HG03442 (cell line): ENCODE measurements around the gene EEPD1.
A peak's percentile ranks its signal among the peaks of the same experiment; 100 is the strongest.

Source experiments
- ATAC-seq: cut with Tn5 transposase; IDR thresholded peaks from one replicate; pipeline ENCODE4 v1.9.1; 2021; ENCODE audit warnings: mild to moderate bottlenecking, moderate library complexity; ENCODE audit not compliant: unreplicated experiment

Gene EEPD1

DNA sequence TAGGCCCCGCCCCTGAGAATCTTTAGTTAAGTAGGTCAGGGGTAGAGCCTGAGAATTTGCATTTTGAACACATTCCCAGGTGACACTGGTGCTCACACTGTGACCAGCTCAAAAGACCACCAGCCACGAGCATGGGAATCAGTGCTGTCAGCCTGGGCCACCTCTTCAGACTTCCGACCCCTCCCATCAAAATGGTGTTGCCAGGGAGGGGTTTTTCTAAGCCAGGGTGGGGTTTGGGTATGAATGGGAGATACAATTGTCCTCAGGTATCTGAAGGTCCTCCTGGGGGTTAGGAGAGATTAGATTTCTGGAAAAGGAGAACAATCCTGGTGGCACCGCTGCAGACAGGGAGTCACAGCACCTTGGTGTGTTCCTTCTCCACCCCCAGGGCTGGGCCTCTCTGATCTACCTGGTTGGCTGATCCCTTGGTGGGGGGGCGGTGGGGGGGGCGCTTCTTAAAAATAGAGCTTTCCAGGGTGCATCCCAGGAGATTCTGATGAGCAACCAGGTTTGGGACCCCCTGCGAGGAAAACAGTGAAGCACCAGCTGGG lies 125.1 kb downstream of the EEPD1 start:
- no peak for ATAC-seq

DNA sequence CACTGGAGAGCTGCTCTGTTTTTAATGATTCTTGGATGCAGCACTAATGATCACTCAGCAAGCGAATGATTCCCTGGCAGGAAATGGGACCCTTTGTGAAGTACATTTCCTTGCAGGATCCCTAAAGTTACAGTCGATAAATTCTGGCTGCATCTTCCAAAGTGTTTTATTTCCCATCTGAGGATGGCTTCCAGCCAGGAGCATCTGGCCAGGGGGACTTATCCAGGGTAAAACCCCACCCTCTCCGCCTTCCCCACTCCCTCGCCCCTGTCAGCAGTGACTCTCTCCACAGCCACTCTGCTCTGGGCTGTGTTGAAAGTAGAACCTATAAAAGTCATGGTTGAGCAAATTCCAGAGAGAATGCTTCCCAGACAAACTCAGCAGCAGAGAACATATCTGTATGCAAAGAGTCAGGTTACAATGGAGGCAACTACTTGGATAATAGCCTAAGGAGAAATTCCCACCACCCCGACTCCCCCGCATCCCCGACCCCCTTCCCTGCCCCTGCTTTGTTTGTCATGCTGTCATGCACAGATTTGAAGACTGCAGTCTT lies 125.6 kb downstream of the EEPD1 start:
- ATAC-seq, result no peak

DNA sequence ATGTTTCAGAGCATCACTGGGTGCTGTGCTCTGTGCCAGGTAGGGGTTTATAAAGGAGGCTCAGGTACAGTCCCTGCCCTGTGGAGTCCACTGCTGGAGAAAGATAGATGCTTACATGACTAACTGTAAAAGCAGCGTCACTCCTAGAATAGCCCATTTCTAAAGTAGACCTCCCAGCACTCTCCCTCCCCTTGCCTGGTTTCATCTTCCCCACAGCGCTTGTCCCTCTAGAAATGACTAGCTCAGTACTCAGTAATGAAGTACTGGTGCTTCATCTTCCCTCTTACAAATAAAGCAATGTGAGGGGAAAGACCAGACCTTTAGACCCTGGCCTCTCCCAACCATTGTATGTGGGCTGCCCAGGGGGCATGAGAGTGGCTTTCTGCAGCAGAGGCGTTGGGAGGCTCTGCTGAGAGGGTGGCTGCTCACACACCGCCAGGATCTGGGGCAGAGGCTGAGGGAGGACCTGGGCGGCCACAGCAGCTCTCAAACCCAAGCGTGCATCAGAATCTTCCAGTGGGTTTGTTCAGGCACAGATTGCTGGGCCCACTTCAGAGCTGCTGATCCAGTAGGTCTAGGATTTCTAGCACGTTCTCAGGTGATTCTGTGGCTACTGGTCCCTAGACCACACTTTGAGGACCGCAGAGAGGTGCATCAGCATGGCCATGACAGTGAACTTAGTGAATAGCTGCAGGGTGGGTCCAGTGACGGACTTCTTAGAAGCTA lies 126.3 kb downstream of the EEPD1 start:
- ATAC-seq, result peak; percentile 82

DNA sequence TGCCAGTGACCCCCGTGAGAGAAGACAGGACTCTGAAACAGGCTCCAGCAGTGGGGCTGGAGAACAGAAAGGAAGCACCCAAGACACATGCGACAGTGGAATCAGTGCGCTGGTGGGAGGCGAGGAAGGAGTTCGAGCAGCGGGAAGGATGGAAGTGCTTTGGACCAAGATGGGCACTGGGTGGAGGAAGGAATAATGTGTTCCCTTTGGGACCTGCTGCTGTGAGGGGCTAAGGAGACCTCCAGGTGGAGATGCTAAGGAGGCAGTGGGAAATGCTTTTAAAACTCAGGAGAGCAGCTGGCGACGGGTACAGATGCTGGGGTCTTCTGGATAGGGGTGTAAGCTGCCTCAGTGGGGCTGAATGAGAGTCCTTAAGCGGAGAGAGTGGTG lies 126.9 kb downstream of the EEPD1 start:
- ATAC-seq, result no peak

DNA sequence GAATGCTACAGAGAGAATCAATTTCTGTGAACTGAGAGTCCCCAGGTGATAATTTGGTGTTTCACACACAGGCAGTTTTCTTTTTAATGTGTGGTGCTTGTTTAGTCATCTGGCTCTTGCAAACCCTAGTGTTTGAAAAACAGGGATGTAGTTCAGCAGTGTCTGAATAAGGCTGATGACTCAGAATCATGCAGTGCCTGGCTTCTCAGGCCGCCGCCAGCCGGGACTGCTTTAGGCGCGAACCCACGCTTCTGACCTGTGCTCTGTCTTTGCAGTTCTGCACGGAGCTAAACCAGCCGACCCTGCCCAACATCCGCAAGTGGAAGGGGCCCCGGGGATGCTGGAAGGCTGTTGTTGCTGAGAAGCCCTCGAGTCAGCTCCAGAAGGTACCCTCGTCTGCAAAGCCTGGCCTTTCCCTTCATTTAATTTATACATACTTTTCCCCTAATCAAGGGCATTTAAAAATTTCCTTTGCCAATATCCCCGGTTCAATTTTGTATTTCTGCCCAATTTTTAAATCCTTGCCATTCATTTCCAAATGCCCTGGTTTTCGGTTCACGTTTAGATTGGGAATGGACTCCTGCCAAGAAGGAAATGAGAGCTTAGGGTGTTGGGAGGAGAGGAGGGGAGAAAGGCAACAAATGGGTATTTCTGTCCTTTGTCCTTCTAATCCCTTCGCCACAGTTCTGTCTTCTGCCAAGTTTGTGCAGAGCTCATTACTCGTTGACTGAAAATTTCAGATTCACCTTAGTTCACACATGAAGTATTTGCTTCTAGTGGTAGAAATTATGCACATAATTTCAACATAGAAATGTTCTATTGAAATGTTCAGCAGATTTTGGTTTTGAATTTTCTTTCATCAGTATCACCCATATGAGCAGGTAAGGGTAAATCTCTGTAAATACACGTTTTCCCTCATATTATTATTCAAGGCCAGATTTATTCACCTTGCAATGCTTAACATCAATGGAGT lies 128.1 kb downstream of the EEPD1 start:
- ATAC-seq, result peak; percentile 40

DNA sequence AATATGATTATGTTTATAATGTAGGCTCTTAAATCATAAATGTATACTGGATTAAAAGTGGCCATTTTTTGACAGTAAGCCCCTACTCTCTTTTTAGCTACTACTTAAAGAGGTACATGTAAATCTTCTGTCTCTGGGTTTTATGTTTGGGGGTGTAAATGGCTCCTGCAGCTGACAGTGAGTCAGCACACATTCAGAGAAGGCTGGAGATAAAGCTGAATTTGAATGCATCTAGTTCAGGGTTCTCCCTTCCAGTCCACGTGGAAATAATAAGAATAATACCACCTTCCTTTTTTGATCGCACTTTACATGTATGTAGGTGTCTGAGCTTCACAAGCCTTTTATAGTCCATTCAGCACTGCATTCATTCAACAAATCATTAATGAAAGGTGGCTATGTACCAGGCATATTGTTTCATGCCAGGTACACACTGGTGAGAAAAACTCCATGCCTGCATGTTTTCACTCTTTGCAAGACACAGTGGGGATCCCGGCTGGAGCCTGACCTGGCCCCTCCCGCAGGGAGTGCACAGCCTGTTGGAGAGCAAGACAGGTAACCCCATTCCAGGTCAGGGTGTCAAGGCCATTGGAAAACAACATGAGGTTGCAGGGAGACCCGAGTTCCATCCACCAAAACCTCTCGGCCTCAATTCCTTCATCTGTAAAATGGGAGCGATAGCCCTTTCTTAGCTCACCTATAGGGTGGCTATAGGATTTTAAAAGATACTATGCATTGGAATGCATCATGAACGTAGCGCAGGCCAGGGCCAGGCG lies 129.1 kb downstream of the EEPD1 start:
- ATAC-seq, result no peak

DNA sequence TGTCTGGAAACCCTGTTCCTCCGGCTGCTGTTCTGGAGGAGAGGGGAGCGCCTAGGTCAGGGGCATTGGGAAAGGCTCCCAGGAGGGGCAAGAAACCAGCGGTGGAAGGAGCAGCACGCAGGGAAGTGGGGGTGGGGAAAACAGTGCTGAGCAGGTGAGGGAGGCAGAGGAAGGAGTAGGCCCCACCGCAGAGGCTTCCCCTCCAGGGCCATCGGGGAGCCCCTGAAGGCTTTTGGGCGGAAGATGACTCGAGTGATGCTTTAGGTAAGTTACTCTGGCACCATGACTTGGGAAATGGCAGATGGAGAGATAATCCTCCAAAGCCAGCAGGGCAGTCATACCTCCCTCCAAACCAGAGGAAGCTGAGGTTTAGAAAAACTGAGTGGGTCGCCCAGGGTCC lies 130.1 kb downstream of the EEPD1 start:
- no peak for ATAC-seq

DNA sequence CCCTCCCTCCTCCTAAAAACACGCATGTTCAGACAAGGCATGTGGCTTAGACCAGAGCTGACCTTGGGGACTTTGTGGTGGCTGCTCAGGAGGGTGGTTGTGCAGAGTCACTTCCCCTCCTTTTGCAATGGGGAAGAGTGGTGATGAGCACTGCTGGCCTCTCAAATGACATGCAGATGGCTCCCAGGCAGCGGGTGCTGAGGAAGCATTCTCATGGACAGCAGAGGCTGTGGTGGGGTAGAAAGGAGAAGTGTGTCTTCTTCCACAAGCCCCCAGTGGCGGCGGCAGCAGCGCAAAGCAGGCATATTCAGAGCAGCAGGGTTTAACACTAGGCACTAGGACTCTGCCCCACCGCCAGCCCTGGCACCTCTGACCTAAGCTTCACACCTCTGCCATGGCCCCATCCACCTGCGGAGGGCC lies 130.7 kb downstream of the EEPD1 start:
- ATAC-seq, result peak; percentile 29

DNA sequence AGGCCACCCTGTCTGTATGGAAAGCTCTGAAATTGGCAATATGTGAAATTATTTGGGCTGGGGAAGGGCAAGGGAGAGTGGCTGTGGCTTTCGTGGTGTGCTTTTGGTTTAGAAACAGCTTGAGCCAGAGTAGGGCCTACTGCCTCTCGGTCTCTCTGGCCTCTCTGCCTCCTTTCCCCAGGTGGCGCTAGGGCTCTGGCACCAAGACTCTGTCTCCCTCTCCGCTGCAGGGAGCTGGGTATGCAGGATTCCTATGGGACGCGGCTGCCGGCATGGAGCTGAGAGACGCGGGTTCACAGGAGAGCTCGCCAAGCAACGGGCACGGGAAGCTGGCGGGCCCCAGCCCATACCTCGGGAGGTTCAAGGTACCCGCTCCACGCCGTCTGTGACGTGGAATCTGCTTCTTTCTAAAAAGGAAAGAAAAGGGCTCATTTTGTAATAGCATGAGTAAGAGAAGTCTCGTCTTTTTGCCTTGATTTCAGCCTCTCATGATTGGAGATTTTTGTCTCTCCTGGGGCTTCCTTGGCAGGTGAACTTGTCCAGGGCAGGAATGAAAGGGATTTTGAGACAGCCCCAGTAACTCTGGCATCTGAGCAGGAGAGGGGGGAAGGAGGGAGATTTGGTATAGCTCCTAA lies 131.5 kb downstream of the EEPD1 start:
- ATAC-seq, result no peak

DNA sequence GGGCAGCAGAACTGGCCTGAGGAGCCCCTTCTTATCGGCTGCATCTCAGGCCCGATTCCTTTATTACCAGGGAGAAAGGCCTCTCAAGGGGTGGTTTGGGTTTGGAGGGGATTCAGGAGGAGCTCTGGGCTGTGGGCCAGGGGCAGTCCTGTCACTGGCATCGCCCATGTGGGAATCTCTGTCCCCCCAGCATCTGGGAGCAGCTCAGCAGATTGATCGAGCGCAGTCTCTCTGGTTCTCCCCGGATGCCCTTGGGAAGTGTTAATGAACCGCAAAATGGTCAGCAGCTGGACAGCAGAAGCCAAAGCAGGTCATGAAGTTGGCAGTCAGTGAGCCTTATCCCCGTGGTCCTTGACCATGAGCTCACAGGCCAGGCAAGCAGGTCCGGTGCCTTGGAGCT lies 132.2 kb downstream of the EEPD1 start:
- ATAC-seq, result no peak

DNA sequence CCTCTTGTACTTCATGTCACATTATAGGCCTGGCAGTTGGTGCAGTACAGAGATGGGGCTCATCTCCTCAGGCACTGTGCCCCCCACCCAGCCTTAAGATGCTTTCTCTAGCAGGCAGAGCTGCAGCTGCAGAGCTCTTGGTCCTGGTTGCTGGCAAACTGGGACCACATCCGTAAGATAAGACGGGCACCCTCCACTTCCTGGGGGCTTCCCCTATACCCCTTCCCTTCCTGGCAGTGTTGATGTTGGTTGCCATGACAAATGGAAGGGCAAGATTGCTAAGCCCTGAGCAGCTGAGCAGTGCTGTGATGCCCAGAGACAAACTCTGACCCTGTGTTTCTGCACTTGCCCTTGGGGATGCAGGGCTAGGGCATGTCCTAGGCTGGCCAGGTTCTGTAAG lies 133.2 kb downstream of the EEPD1 start:
- peak; percentile 28 for ATAC-seq

DNA sequence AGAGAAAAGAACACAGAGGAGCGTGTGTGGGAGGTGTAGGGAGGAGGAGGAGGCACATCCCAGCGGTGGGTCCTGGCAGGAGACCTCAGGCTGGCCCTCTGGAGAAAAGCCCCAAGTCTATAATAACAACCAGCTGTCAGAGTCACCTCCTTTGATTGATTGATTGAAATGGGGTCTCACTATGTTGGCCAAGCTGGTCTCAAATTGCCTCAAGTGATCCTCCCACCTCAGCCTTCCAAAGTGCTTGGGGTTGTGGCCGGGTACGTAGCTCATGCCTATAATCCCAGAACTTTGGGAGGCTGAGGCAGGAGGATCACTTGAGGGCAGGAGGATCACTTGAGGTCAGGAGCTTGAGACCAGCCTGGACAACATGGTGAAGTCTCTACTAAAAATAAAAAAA lies 133.6 kb downstream of the EEPD1 start:
- no peak for ATAC-seq

DNA sequence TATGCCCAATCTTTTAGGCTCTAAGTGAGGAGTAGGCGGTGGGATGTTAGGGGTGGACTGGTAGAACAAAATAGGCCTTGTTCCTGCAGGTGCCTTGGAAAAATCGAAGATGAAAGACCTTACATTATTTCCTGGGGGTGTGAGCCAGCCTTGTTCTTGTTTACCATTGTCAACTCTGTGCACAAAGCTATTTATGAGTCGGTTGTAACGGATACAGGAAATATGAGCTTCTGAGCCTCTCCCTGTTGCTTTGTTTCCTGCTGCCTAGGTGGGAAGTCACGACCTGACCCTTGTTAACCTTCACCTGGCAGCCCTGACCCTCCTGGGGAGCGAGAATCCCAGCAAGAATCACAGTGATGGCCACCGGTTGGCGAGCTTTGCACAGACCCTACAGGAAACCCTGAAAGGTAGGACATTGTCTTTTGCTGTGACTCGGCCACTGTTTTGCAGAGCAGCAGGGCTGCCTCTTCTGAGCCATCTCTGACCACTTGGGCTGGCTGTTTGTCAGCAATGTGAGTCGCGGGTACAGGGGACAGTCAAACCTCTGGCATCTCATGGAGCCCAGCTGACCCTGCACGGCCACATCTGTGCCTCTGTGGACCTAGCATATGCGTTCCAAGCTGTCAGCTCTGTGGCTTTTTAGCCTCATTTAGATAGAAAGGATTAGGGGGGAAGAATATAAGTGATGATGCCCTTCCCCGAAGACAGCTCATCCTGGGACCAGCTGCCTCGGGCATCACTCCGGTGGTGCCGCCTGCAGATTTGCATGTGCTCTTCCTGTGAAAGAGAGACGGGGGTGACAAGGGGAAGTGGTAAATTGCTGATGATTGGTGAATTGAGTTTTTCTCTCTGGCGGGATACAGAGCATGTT lies 134.6 kb downstream of the EEPD1 start:
- no peak for ATAC-seq

DNA sequence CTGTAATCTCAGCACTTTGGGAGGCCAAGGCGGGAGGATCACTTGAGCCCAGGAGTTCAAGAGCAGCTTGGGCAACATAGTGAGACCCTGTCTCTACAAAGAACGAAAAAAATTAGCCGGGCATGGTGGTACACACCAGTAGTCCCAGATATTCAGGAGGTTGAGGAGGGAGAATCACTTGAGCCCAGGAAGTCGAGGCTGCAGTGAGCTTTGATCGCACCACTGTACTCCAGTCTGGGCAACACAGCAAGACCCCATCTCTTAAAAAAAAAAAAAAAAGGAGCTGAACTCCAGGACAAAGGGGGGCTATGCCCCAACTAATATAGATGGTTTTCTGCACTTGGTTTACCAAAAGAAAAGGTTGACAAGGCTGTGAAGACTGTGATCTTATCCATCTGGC lies 135.4 kb downstream of the EEPD1 start:
- no peak for ATAC-seq

DNA sequence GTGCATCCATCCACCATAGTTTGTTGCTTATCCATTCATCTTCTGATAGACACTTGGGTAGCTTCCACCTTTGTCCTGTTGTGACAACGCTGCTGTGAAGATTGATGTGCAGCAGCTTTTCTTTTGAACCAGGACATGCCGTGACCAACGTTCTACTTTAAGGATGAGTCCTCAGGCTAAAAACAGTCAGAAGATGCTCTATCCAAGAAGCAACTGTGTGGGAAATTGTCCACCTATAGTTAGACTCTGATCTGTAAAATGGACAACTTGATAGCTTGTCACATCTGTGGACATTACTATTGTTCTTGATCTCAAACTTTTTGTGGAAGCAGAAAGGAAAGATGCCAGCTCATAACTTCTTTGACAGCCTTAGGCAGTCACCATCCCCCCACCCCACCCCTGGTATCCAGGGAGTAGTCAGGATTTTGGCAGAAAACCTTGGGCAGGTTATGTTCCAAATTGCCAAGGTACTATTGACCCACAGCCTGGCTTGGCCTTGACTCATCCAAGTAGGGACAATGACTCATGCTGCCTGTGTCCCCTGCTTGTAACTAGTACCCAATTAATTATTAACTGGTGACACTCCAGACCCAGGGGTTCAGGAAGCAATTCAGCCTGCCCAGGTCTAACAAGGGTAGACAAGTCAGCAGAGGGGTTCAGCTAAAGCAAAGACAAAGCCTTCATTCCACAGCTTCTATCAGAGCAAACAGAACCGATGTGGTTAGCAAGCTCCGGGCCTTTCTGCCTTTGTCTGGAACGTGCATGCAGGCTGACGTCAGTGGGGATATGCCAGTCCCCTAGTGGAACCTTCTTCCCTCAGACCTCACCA lies 137.0 kb downstream of the EEPD1 start:
- ATAC-seq, result no peak

DNA sequence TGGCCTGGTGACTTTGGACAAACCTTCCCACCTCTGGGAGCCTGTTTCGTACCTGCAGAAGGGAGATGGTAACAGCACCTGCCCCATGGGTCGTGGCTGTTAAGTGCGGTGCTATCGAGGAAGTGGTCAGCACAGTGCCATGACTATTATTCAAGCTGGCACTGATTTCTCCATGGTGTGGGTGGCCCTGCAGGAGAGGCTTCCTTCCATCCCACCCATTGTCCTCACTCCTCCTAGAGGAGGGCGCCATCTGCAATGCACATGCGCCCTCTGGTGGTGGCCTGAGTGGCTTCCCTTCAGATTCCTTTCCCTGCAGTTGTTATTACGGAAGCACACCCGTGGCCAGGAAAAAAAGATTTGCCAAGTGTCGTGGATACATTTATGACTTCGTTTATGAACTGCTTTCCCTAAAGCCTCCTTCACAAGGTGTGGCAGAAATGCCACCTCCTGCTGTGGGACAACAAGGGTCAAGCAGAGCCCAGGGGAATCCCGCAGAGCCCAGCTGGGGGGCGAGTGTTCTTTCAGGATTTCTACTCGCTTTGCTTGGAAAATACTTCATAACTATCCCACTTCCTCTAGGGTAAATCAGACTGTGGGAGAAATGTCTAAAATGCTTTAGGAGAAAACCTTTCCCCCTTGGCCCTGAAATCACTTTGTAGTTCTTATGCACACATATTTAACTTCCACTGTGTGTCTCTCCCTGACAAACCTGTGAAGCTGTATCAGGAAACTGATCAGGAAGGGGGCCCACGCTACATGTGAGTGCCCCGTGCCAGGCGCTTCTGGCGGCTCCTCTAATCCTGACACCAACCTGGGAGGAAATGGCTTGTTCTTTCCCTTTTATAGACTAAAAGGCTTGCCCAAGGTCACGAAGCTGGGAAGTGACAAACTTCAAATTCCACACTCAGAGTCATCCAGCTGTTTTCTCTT lies 138.6 kb downstream of the EEPD1 start:
- ATAC-seq, result peak; percentile 43

DNA sequence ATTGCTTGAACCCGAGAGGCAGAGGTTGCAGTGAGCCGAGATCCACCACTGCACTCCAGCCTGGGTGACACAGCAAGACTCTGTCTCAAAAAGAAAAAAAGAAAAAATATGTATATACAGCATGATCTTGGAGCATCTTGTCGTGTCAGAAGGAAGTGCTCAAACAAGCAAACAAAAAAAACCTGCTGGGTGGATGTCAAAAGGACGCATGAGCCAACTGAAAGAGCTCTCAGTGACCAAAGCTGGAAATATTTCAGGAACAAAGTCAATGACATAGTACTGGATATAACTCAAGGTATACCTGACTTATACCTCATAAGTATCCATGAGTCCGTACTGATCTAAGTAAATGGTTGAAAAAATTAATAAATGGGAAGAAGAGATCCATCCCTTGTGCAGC lies 142.0 kb downstream of the EEPD1 start:
- ATAC-seq, result no peak
